Measurements from ENCODE around the gene CCDC7.
"Not testable (repeated sequence)": the region's sequence is repeated elsewhere in the genome, so short reads cannot be mapped to it uniquely, and the experiment has no call there.

The CCDC7 gene

GRCh38 chr10:32445740-32446535, at the start of gene CCDC7:
CCDC7 (plus strand) TSS chr10:32446140; CDS start chr10:32451643, 5,503 bp downstream.
- DNase-seq (ENCODE audit: low read depth) = peak; percentile 55

- DNase-seq (ENCODE audit: low read depth) = not testable (repeated sequence)
Observed at GRCh38 chr10:32397163-32397562, 48.8 kb upstream of the CCDC7 start.

- not testable (repeated sequence) for DNase-seq (ENCODE audit: low read depth)
Observed at GRCh38 chr10:32399720-32400119, 46.2 kb upstream of the CCDC7 start.

DNA sequence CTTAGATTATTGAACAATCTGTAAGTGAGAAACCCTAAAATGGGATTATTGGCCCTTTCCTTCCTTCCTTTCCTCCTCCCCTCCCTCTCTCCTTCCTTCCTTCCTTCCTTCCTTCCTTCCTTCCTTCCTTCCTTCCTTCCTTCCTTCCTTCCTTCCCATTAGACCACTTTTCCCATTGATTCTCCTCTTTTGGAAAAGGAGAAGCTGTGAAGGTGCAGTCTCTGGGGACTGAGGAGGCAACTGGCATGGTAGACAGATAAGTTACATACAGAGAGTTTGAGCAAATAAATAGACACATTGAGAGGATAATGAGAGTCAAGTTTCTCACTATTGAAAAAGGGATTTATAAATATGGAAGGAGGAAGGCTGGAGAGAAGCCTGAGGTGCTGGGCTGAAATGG, 45.0 kb upstream of the CCDC7 start:
- DNase-seq (ENCODE audit: low read depth) = no peak

- no peak for DNase-seq (ENCODE audit: low read depth)
Observed at GRCh38 chr10:32402499-32402898, 43.4 kb upstream of the CCDC7 start.

- no peak for DNase-seq (ENCODE audit: low read depth)
Observed at GRCh38 chr10:32403091-32403490, 42.8 kb upstream of the CCDC7 start.

DNA sequence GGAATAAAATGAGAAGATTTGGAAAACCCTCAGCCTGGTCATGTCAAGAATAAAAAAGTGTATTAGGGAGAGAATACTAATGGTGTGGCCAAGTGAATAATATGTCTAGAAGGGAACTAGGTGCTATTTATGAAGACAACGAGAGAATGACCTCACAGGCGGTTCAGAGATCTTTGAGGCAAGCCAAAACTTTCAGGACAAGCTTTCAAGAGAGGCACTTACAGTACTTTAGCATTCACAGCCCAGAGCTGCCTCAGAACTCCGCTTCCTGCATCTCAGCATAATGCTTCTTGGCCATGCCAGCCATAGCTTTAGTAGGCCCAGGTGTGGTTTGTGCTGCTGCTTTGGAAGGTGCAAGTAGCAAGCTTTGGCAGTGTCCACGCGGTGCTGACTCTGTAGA, 37.2 kb upstream of the CCDC7 start:
- no peak for DNase-seq (ENCODE audit: low read depth)

- DNase-seq (ENCODE audit: low read depth) = no peak
Observed at GRCh38 chr10:32409741-32410140, 36.2 kb upstream of the CCDC7 start.

- DNase-seq (ENCODE audit: low read depth) = no peak
Observed at GRCh38 chr10:32410569-32410968, 35.4 kb upstream of the CCDC7 start.

GRCh38 chr10:32411797-32412498, 34.0 kb upstream of the CCDC7 start:
- DNase-seq (ENCODE audit: low read depth) = no peak

GRCh38 chr10:32412499-32412853, 33.5 kb upstream of the CCDC7 start:
- no peak for DNase-seq (ENCODE audit: low read depth)

DNA sequence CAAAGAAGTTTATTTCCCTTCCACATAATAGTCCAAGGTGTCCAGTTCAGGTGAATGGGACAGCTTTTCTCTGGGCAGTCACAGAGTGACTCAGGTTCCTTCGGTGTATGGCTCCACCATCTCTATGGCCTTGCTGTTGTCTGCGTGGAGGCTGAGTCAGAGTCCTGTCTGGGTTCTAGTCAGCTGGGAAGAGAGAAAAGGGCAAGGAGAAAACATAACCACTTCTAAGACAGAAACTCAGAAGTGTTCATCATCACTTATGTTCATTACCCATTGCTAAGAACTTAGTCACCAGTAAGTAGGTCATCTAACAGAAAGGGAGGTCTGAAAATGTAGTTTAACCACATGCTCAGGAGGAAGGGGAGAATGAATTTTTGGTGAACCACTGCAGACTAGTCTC, 32.4 kb upstream of the CCDC7 start:
- DNase-seq (ENCODE audit: low read depth) = peak; percentile 1

GRCh38 chr10:32415361-32415760, 30.6 kb upstream of the CCDC7 start:
- DNase-seq (ENCODE audit: low read depth) = no peak

DNA sequence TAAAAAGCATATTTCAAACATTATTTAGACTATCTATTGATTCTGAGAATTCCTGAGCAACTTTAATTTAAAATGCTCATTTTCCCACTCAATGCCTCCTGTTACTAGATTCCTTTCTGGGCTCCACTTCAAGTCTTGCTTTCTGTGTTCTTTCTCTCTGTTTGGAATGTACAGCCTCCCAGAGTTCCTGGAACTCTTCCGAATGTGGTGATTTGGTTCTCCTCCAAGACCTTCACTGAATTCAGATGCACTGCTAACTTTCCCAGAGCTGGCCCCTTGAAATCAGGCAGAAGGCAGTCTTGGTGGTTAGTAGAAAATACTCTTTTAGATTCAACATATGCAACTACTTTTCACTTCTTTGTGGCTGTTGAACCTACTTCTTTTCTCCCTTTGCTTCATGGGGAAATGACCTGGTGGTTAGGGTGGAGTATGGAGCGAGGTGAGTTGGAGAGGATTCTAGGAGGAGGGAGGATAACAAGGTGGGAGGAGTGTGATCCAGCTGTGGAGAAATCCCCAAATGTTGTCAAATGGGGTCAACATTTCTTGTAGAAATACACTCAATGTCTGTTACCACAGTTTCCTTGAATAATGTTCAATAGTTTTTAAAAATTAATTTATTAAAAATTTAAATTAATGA, 27.9 kb upstream of the CCDC7 start:
- DNase-seq (ENCODE audit: low read depth) = no peak

GRCh38 chr10:32418572-32418971, 27.4 kb upstream of the CCDC7 start:
- no peak for DNase-seq (ENCODE audit: low read depth)

- DNase-seq (ENCODE audit: low read depth) = no peak
Observed at GRCh38 chr10:32419615-32420014, 26.3 kb upstream of the CCDC7 start.

DNA sequence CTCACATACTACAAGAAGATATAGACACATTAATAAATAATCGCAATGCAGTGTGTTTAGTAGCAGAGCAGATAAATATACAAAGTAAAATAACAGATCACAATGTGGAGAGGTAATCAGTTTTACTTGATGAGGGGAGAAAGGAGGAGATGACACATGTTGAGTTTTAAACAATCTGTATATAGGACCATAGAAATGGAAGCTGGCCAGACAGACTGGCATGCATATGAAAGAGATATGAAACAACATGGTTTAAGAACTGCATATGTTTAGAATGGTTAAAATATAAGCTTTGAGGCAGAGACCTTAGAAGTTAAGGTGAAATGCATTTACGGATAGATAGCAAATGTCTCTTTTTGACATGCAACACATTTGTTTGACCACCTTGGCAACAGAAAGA, 19.8 kb upstream of the CCDC7 start:
- no peak for DNase-seq (ENCODE audit: low read depth)

DNA sequence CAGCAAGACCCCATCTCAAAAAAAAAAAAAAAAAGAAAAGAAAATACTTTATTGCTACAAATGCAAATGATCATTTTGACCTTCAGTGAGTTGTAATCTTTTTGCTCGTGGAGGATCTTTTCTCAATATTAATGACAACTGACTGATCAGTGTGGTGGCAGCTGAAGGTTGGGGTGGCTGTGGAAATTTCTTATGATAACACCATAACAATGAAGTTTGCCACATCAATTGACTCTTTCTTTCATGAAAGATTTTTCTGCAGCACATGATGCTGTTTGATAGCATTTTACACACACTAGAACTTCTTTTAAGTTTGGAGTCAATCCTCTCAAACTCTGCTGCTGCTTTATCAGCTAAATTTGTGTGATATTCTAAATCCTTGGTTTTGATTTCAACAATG, 12.4 kb upstream of the CCDC7 start:
- no peak for DNase-seq (ENCODE audit: low read depth)

DNA sequence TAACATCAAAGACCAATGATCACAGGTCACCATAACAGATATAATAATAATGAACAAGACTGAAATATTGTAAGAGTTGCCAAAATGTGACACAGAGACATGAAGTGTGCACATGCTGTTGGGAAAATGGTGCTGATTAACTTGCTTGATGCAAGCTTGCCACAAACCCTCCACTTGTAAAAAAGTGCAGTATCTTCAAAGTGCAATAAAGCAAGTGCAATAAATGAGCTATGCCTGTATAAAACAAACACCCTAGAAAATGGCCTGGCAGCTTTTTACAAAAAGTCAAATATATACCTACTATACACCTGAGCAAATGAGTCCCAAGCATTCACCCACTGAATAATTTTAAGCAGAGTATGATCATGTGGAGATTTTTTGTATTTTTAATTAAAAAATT, 9.7 kb upstream of the CCDC7 start:
- no peak for DNase-seq (ENCODE audit: low read depth)

DNA sequence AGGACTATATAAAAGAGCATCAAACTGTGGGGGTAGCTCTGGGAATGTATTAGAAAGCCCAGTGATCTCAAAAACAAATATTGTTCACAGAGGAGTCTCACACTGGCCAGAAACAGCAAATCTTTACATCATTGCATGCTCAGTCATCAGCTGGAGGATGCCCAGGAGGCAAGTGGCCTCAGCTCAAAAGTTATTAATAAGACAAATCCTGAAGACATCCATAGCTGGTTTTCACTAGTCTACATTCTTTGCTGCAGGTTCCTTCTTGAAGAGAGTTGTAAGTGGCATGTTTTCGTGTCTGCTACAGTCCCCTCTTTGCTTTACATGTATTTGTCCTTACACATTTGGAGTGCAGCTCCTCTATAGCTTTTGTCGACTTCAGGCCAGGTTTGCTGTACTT, 8.6 kb upstream of the CCDC7 start:
- DNase-seq (ENCODE audit: low read depth) = no peak

- no peak for DNase-seq (ENCODE audit: low read depth)
Observed at GRCh38 chr10:32445036-32445435, 904 bp upstream of the CCDC7 start.

GRCh38 chr10:32446536-32447406, 831 bp downstream of the CCDC7 start:
- DNase-seq (ENCODE audit: low read depth) = no peak
